NCI-H187 treated with DMSO at 0.1 percent for 48 hours (cell line): ENCODE measurements around the gene PM20D1.
"Not testable (repeated sequence)": the region's sequence is repeated elsewhere in the genome, so short reads cannot be mapped to it uniquely, and the experiment has no call there.

Experiments
- DNase-seq: peaks from one replicate; lab custom pipeline; 2025; lab: John Stamatoyannopoulos, UW

The PM20D1 gene

DNA sequence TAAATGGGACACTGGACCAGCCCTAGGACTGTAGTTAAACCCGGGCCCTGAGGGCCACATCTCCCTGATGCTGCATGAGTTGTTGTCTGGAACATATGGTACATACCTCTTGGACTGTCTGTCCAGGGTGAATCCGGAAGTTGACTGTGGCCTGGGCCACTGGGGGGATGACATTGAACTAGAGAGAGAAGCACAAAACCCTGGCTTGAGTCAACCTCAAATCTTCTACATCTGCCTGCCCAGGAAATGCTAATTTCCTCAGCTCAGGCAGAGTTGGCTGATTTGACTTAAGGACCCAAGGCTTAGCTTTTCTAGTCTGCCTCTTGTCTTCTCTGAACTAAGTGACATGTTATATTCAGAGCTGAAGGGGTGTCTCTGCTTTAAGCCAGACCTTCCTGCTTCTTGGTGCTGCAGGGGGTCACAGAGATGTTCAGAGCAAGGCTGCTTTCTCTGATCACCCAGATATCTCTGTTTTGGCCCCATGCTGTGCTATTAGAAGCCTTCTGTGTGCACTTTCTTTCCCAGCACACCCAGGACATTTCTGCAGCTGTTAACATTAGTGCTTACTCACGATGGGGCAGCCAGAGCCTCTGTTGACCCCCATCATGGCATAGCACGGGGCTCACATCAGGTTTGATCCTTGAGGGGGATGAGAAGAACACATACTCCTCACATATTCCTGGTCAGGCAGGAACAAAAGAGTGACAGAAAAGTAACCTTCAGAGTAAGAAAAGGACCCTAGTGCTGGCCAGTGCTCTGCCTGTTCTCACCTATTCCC lies 9.6 kb downstream of the PM20D1 start:
- no peak for DNase-seq

DNA sequence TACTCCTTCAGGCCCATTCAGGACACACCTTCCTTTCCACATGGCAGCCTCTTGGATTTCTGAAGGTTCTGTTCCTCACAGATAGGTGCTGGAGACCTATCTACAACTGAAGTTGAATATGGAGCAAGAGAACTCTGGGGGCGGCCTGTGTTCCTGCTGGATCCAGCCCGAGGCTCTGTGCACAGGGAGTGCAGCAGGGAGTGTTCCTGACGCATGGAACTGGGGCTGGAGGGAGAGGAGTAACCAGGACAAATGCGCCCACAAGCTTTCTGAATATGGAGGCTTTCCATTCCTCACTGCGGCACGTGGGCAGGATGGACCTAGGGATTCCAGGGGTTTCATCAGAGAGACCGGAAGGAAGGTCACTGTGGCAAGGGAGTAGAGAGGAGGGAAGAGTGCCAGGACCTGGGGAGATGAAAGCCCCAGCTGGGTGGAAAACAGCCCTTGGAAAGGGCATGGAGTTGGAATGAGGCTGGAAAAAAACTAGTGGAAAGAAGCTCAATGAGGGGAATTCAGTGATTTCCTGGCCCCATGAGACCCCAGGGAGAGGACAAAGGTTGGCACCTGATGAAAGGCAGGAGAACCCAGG lies 12.5 kb downstream of the PM20D1 start:
- no peak for DNase-seq

DNA sequence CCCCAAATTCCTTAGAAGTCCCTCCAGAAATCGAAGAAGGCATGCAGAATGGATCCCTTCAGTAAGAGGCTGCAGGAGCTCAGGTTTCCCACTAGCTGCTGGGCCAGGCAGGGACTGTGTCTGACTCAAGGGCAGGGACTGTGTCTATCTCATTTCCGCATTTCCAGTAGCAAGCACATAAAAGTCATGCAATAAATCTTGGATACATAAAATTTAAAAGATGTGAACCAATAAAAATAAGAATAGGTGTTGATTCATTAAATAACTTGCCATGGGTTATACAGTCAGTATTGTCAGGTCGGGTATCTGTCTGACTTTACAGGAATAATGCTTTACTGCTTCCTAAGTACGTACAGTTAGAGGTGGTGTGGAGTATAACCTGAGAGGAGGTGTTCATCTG lies 15.2 kb downstream of the PM20D1 start:
- no peak for DNase-seq

DNA sequence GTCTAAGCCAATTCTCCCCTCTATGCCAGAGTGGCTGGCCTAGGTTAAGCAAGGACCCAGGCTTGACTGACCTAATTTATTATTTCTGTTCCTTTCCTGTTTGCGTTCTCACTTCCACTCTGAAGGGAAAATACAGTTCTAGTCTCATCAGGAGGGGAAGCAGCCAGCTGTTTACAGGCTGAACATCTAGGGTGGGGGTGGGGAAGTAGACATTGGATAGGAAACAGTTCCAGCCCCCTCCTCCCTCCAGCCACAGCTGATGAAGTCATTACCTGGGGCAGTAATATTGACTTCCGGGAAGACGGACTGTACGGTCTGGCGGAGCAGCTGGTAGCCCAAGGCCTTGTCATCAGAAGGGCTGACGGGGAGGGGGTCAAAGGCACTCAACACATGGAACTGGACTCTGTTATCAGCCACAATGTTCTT lies 17.6 kb downstream of the PM20D1 start:
- DNase-seq = no peak

DNA sequence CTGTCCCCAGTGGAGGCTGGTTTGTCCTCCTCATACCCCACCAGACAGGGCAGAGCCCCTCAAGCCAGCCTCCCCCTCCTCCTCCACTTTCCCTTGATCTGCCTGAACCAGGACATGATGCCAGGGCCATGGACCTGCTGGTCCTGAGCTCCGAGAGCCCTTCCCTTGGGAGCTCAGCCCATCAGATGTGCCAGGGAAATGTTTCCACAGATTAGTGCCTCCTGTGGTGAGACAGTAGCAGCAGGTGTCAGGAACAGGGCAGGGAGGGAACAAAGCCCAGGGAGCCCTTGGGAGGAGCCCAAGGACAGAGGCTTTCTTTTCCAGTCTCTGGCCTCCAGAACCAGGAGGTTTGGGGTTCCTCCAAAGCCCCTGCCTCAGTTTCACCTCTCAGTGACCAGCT lies 22.3 kb downstream of the PM20D1 start:
- DNase-seq = no peak

DNA sequence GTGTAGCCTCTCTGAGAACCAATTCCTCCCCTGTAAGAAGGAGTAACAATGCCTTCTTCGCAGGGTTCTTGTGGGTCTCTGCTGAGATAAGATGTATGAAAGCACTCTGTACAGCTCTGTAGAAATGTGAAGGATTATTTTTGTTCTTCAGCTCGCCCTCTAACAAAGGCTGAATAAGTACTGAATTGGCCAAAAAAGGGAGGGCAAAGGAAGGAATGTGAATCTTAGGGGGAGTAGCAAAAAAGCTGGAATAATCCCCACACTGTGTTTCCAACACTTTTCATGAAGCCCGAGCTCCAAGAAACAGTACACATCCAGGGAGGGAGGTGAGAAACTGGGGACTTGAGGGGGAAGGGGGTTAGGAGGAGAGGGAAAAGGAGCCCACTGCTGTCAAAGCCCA lies 22.9 kb downstream of the PM20D1 start:
- no peak for DNase-seq

DNA sequence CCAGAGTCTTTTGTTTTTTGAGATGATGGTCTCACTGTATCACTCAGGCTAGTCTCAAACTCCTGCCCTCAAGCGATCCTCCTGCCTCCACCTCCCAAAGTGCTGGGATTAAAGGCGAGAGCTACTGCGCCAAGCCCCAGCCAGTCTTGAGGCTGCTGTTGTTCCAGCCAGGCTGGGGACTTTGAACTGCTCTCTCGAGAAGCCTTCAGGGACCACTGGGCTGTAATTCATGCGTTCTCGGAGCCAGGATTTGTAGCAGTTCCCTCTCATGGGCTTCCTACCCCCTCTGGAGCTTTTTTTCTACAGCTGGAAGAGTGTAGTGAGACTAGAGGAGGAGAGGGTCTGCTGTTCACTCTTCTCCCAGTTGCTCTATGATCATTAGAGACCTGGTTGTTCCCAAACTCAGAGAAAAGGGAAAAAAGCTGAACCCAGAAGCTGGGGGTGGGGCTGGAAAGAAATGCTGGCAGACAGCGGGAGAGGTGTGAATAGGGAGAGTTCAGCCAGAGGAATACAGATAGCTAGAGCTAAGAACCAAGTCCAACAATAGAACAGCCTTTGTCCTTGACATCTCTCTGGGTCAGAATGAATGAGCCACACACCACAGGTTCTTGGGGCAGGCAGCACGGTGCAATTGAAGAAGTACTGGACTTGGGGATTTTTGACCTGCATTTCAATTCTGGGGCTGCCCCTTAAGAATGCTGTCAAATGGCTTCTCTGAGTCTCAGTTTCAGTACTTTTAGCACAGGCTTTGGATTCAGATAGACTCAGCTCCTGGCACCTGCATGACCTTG lies 23.7 kb downstream of the PM20D1 start:
- DNase-seq = no peak

DNA sequence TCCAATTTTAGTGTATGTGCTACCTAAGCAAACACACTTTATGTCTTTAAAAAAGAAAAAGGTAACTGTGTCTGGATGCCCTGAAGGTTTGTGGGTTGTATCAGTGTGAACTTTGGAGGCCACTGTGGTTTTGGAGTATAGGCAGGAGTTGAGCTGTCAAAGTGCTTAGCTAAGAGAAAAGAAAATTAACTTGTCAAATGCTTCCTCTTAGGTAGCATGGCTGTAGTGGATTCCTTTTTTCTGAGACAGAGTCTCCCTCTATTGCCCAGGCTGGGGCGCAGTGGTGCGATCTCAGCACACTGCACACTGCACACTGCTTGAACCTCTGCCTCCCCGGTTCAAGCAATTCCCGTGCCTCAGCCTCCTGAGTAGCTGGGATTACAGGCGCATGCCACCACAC lies 25.8 kb downstream of the PM20D1 start:
- DNase-seq = no peak

DNA sequence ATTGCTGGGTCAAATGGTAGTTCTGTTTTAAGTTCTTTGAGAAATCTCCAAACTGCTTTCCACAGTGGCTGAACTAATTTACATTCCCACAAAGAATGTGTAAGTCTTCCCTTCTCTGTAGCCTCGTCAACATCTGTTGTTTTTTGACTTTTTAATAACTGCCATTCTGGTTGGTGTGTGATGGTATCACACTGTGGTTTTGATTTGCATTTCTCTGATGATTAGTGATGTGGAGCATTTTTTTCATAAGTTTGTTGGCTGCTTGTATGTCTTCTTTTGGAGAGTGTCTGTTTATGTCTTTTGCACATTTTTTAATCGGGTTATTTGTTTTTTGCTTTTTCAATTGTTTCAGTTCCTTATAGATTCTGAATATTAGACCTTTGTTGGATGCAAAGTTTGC lies 26.7 kb downstream of the PM20D1 start:
- DNase-seq = not testable (repeated sequence)

DNA sequence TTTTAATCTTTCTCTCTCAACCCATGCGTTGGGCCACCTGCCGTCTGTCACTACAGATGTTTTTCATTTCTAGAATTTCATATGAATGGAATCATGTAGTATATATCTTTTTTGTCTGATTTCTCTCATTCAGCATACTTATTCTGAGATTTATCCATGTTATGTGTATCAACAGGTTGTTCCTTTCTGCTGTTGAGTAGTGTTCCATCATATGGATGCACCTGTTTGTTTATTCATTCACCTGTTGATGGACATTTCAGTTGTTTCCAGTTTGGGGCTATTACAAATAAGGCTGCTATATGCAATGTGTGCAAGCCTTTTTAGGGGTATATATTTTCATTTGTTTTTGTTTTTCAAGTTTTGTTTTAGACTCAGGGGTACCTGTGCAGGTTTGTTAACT lies 27.5 kb downstream of the PM20D1 start:
- no peak for DNase-seq

DNA sequence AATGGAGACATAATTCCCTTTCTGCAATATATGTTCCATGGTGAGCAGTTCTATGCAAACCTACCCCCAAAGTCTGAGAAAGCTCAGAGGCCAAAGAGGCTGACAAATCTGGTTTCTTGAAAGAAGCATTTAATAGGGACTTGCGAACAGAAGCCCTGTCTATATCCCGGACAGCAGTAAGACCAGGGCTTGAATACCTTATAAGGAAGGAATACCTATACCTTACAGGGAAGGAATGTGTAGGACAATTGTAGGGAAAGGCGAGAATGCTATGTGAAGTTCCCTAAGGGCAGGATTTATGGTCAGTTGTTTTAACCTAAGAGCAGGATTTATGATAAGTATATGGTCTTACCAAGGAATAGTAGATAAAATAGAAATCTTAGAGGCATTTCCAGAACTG lies 31.9 kb downstream of the PM20D1 start:
- DNase-seq = no peak

DNA sequence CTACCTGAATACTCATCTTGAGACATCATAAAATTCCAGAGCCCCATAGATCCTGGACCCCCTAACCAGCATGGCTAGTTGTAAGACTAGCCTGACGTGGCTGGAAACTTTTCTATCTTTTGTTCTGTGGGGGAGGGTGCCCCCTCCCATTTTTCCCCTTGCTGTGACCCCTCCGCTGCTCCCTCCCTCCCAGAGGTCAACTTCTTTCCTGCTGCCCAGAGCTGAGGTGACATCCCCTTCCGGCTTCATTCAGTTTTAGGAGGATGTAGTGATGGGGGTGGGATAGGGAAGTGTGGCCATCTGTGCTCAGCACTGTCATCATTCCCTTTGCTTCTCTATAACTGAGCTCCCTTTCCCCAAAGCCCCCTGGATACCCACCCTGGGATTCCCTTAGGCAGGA lies 32.6 kb downstream of the PM20D1 start:
- DNase-seq = no peak

DNA sequence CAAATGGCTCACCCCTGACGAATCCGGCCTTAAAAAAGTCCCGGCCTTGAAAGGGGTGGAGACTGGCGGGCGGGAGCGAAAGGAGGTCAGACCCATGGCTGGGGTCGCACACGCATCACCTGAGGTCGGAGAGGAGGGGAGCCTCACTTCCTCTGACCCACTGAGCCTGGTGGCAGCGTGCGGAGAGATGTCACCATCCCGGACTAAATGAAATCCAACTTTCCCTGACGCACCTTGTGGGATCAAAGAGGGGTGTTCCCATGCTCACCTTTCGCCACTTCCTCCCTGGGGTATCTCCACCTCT lies 36.2 kb downstream of the PM20D1 start:
- DNase-seq = no peak

DNA sequence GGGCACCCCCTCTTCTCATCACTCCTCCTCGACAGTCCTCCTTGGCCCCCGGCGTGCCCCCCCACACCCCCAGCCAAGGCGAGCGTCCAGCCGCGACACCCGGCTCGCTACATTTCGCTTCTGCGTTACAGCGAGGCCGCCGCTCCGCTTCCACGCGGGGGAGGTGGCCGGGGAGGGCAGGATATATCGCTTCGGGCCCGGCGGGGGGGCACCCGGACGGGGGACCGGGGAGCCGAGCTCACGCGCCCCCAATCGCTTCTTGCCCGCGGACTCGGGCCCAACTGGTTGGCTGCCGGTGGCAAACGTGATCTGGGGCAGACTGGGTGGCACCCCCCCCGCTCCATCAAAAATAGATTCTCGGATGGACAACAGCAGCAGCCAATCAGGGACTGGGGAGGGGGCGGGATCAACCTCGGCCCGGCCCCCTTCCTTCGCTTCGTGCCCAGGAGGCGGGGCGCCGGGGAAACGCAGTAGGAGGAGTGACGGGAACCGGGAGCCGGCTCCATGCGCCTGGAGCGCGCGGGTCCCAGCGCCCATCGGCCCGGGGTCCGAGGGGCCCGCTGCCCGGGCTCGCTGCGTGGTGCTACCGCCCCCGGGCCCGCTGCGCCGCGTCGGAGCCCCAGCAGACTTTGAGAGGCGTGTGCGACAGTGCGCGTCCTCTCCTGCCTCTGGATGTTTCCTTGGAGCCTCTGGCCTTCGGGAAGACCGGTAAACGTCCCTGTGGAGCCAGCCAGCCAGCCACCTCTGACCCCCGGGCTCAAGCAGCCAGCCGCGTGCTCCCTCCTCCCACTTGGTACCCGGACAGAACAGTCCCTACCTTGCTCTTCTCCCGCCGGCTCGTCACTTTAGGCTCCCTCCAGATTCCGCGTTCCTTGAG lies 36.8 kb downstream of the PM20D1 start, which contains the start of gene SLC41A1:
Gene SLC41A1 (minus strand): TSS at position 321 of the 877 bp plus-strand sequence. CDS start 2,757 bp downstream, outside the sequence.
- peak; percentile 92 for DNase-seq

DNA sequence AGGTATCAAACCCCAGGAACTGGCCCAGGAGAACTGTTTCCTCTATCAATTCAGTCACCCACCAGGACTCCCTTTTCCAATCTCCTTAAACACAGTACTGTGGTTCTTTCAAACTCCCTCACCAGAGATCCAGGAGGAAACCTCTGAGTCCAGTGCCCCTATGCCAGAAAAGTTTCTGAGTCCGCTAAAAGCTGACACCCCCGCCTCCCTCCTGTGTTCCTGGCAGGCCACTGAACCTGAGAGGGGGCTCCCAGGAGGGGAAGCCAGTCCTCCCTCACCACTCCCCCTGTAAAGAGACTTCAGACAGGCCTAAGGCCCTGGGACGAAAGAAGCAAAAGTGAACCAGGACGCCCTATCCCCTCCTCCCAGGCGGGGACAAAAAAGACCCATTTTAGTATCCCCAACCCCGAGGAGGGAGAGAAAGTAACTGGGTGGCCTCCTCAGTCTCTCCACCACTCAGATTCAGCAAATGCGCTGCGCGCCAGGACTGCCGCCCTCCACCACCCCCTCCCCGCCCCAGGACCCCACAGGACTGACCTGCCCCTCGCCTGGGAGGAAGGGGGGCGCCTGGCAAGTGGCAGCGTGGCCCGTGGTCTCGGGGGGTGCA lies 37.6 kb downstream of the PM20D1 start:
- no peak for DNase-seq

DNA sequence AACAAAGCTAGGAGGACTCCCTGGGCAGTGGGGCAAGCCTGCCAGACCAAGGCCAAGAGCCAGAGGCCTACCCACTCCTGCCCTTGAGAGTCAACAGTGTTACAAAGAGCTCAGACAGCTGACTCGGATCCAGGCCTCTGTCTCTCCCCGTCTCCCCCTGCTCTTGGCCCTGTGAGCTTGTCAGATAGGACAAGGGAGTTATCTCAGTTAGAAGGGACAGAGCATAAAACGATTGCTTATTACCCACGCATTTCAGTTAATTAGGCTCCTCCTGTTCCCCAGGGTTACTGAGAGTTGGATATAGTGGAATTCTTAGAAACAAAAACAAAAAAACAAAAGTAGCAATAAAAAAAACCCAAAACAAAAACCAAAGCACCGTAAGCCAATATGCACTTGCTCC lies 38.3 kb downstream of the PM20D1 start:
- DNase-seq = no peak

DNA sequence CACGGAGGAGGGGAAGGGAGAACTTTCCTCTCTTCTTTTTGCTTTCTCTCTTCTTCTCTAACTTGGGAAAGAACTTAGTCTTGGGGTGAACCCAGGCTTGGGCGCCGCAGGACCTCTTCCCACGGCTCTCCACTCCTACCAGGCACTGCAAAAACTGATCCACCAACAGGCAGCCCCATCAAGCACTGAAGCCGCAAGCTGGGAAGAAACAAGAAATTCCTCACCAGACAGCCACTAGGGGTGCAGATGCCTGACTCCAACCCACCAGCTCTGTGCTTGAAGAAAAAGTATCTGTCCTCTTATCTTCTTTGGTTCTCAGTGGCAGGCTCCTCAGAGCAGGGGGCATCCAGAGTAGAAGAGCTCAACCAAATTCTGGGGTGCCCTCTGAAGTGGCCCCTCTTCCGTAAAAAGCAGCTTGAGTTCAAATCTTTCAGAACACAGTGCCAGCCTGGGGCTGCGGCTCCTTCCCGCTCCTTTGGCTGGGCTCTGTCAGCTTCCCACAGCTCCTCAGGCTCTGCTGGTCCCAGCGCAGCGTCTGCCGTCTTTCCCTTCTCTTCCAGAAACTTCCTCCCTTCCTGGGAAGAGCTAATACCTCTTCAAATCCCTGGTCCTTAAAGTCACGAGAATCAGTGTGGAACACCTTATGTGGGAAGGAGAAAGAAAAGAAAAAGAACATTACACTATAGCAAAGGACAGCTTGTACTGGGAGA lies 39.3 kb downstream of the PM20D1 start:
- no peak for DNase-seq

DNA sequence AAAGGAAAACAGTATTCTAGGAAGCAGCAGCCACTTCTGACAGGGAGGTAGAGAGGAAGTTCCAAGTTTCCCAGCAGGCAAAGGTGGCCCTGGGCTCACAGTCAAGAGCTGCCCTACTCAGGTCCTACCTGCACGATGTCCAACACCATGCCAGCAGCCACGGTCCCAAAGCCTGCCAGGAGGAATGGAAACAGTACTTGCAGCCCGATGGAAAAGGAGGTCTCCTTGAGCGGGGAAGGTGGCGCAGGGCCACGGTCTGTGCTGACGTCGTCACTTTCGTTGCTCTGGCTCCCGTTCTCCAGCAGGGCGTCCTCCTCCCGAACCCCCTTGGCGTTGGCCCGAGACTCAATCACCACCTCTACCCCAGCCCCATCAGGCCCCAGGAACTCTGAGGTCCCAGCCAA lies 40.0 kb downstream of the PM20D1 start:
- no peak for DNase-seq

DNA sequence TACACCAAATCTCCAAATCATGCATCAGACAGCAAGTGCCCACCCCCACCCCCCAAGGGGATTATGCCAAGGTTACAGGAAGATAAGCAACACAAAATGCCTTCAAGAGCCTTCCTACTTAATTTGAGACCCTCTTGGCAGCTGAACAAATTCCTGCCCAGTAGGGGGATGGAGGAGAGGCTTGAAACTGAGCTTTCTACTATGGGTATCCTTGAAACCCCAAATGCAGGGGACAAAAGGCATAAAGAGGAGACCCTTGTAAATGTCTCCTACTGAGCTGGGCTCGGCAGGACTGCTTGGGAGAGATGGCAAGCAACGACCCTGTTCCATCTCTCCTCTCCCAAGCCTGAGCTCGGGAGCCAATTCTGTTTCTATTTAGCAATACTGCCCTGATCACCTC lies 40.5 kb downstream of the PM20D1 start:
- DNase-seq = no peak

DNA sequence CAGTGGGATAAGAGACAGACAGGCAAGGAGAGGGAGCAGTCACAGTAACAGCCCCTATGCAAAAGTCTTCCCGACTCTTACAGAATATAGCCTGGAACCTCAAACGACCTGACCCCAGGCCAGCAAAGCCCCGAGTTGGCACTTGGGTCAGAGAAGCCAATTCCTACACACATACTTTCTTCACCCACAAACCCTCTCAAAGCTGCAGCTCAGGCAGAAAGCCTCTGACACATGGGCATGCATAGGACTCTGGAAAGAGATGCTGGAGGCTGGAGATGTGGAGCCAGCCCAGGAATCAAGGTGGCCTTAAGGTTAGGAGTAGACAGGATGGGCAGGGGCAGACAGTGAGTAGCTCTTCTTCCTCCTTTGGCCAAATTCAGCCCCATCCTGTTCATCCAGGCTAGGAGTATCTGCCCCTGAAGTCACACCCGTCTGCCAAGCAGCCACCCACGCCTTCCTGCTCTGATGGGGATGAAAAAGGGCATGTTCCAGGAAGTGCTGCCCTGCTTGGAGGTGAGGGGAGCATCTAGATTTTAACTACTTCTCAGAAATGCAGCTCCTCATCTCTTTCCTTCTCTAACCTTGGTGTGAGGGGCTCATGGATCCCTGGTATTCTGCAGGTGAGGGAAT lies 44.7 kb downstream of the PM20D1 start:
- no peak for DNase-seq

DNA sequence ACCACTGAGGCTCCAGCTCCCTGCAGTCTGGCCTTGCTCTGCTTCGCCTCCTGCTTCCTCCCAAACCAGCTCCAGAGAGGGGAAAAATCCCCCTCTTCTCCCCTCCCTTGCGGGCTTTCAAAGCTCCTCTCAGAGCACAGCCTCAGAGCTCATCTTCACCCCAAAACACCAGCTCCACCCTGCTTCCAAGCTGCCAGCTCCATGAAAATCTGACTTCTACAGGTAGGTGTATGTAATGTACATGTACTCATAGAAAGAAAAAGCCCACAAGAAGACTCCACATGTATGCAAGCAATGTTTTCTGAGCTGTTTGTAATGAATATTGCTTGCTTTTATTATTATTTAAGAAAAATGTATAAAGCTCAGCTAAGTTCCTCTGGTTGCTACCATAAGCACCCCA lies 45.3 kb downstream of the PM20D1 start:
- no peak for DNase-seq
